ENCODE data around the gene DNASE1L1. TPM values are rescaled to one million over a fixed set of nuclear protein-coding genes. Genes with fewer than 3 reads are reported as not detected.

Gene DNASE1L1, protein sequence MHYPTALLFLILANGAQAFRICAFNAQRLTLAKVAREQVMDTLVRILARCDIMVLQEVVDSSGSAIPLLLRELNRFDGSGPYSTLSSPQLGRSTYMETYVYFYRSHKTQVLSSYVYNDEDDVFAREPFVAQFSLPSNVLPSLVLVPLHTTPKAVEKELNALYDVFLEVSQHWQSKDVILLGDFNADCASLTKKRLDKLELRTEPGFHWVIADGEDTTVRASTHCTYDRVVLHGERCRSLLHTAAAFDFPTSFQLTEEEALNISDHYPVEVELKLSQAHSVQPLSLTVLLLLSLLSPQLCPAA
- 13.9 and 38.5 TPM in 2 replicates for total RNA-seq
- 11.3 and 13.6 TPM in 2 replicates for polyA plus RNA-seq
- polyA plus RNA-seq (2012), result 17.0 and 18.7 TPM in 2 replicates
- 22.0 and 24.1 TPM in 2 replicates for polyA minus RNA-seq (ENCODE audit: low replicate concordance)

DNA sequence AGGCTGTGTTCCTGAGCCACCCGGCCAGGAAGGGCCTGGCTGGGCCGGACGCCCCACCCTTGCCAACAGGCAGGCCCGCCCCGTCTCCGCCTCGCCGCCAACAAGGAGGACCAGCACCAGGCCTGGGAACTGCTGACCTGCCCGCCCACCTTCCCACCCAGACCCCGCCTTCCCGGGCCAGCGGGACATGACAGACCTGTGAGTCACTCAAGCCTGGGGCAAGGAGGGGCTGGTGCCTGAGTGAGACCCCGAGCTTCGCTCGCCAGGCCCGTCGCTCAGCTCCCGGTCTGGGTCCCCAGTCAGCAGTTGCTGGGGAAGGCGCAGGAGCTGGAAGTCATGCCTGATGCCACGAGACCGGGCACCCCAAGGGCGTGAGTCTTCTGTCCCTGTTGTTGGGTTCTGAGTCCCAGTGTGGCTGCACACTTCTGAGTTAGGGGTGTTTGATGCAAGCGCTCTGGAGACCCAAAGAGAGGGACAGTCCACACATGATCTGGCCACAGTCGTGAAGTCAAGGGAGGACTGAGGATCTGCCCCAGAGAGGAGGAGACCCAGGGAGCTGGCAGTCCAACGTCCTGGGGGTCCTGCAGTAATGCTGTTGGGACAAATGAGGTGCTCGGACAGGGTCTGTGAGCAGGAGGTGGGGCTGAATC, at the start of gene DNASE1L1:
Gene DNASE1L1, minus strand, starts transcription at position 33 of the 650 bp plus-strand sequence. CDS start 3,686 bp downstream, outside the sequence.
- peak; percentile 78 to 90 for DNase-seq (ENCODE audit: low read depth in 2 of 2)
- H3K9me3 ChIP-seq (ENCODE audit: control insufficient read depth, insufficient read depth, low read depth, low read length), result no peaks in the 10 kb centered on the region
- no peaks in the 10 kb centered on the region for H4K20me1 ChIP-seq (ENCODE audit: control insufficient read depth, extremely low read depth, insufficient read depth, low read length)
- peak within 1 kb of the TSS; percentile 8 for H3K27ac ChIP-seq (ENCODE audit: insufficient read depth, low read length)
- no peak within 1 kb of the TSS for H3K9ac ChIP-seq (ENCODE audit: insufficient read depth, low read length)
- no peaks in the 10 kb centered on the region for H3K79me2 ChIP-seq (ENCODE audit: control insufficient read depth, insufficient read depth, low read length)
- no peaks in the 10 kb centered on the region for H3K27me3 ChIP-seq (ENCODE audit: control insufficient read depth, insufficient read depth, low read length)
- no peak within 1 kb of the TSS for H2AFZ ChIP-seq (ENCODE audit: low read length)
- peaks cover 2% of the 10 kb centered on the region for H3K4me1 ChIP-seq (ENCODE audit: control insufficient read depth, extremely low read depth, insufficient read depth, low read length)
- H3K4me2 ChIP-seq (ENCODE audit: extremely low read depth, insufficient read depth, low read length), result peak within 1 kb of the TSS; percentile 44
- H3K4me3 ChIP-seq (replicated peaks in 1 of 4; ENCODE audit: control extremely low read depth in 1 of 4, insufficient read depth in 1 of 4, low read depth in 3 of 4, low read length in 4 of 4), result peak within 1 kb of the TSS in 3 of 4 experiments; percentile 4 to 49 (median 40)
- TF ChIP-seq, protein P1, sequence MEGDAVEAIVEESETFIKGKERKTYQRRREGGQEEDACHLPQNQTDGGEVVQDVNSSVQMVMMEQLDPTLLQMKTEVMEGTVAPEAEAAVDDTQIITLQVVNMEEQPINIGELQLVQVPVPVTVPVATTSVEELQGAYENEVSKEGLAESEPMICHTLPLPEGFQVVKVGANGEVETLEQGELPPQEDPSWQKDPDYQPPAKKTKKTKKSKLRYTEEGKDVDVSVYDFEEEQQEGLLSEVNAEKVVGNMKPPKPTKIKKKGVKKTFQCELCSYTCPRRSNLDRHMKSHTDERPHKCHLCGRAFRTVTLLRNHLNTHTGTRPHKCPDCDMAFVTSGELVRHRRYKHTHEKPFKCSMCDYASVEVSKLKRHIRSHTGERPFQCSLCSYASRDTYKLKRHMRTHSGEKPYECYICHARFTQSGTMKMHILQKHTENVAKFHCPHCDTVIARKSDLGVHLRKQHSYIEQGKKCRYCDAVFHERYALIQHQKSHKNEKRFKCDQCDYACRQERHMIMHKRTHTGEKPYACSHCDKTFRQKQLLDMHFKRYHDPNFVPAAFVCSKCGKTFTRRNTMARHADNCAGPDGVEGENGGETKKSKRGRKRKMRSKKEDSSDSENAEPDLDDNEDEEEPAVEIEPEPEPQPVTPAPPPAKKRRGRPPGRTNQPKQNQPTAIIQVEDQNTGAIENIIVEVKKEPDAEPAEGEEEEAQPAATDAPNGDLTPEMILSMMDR (conservative IDR thresholded peaks at IDR 0.05 in 1 of 2, IDR thresholded peaks at IDR 0.05 in 1 of 2; ENCODE audit: low read depth in 1 of 2, low read length in 2 of 2), result no peak
- no peak for TF ChIP-seq EZH2 (IDR thresholded peaks at IDR 0.05; ENCODE audit: low read length, missing control alignments)
- no peaks in the 10 kb centered on the region for H3K36me3 ChIP-seq (ENCODE audit: control insufficient read depth, insufficient read depth, low read length)

DNA sequence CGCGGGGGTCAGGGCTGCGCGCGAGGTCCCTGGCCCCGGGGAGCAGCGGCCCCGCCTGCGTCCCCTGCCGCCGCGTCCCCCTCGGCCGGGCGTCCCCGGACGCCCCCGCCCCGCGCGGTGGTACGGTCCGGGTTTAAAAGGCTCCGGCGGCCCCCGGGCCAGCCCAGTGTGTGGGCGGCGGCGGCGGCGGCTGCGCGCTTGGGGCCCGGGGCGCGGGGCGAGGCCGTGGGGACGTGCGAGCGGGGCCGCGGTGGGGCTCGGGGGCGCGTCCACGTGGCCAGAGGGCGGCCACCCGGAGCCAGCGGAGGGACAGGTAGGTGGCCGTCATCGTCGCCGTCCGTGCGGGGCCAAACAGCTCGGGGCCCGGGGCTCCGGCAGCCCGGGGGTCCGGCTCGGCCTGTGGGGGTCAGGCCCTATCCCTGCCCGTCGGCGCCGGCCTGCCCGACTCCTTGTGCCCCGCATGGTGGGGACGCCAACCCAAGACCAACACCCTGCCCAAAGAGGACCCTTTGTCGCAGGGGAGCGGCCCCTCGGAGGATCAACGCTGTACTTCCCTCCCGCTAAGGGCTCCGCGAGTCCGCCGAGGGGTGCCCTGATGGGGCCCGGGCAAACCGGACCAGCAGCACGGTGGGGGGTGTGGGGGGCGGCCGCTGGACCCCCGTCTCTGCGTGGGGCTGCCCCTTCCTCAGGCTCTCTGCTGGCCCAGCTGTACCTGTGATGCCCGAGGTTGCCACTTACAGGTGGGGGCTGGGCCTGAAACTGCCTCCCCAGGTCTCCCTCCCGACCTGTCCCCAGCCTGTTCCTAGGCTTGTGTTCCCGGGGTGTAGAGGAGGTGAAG, 49.3 kb upstream of the DNASE1L1 start, which contains the start of gene PLXNA3:
Gene PLXNA3, plus strand, starts transcription at position 166 of the 838 bp plus-strand sequence. CDS start 1,903 bp downstream, outside the sequence.
- H3K27me3 ChIP-seq (ENCODE audit: control insufficient read depth, insufficient read depth, low read length), result no peaks in the 10 kb centered on the region
- peak within 1 kb of the TSS; percentile 65 to 73 (median 72) for H3K4me3 ChIP-seq (replicated peaks in 1 of 4; ENCODE audit: control extremely low read depth in 1 of 4, insufficient read depth in 1 of 4, low read depth in 3 of 4, low read length in 4 of 4)
- no peaks in the 10 kb centered on the region for H4K20me1 ChIP-seq (ENCODE audit: control insufficient read depth, extremely low read depth, insufficient read depth, low read length)
- H3K36me3 ChIP-seq (ENCODE audit: control insufficient read depth, insufficient read depth, low read length), result peaks cover 9% of the 10 kb centered on the region
- H2AFZ ChIP-seq (ENCODE audit: low read length), result no peak within 1 kb of the TSS
- H3K9me3 ChIP-seq (ENCODE audit: control insufficient read depth, insufficient read depth, low read depth, low read length), result no peaks in the 10 kb centered on the region
- DNase-seq (ENCODE audit: low read depth in 2 of 2), result peak in 1 of 2 donors; percentile 30
- H3K4me1 ChIP-seq (ENCODE audit: control insufficient read depth, extremely low read depth, insufficient read depth, low read length), result no peaks in the 10 kb centered on the region
- no peak within 1 kb of the TSS for H3K27ac ChIP-seq (ENCODE audit: insufficient read depth, low read length)
- peak within 1 kb of the TSS; percentile 64 for H3K4me2 ChIP-seq (ENCODE audit: extremely low read depth, insufficient read depth, low read length)
- peaks cover 38% of the 10 kb centered on the region for H3K79me2 ChIP-seq (ENCODE audit: control insufficient read depth, insufficient read depth, low read length)
- TF ChIP-seq, protein P1 (conservative IDR thresholded peaks at IDR 0.05 in 1 of 2, IDR thresholded peaks at IDR 0.05 in 1 of 2; ENCODE audit: low read depth in 1 of 2, low read length in 2 of 2), result no peak
- no peak for TF ChIP-seq EZH2 (IDR thresholded peaks at IDR 0.05; ENCODE audit: low read length, missing control alignments)
- H3K9ac ChIP-seq (ENCODE audit: insufficient read depth, low read length), result peak within 1 kb of the TSS; percentile 53

Data from fibroblast of lung (primary cell).